ENCODE measurements around the gene TAF9B.
"Not testable (repeated sequence)": the region's sequence is repeated elsewhere in the genome, so short reads cannot be mapped to it uniquely, and the experiment has no call there.

- TF ChIP-seq CTCF (IDR thresholded peaks at IDR 0.05; ENCODE audit: low read depth, low read length, poor library complexity, severe bottlenecking); EZH2phosphoT487 (IDR thresholded peaks at IDR 0.05; ENCODE audit: borderline replicate concordance, low read length): not testable (repeated sequence)
Observed at GRCh38 chrX:78157373-78157772, 17.9 kb upstream of the TAF9B start.
